BLaER1 treated with 17β-estradiol and CSF1 and Interleukin-3, amounts not matched to agents 10 nM and 100 nM (cell line): ENCODE results near the gene ZNF226.
"Not testable (repeated sequence)": the region's sequence is repeated elsewhere in the genome, so short reads cannot be mapped to it uniquely, and the experiment has no call there.

Experiments used
- H3K27ac ChIP-seq, 11 experiments: shearing (Covaris generic); formaldehyde crosslinking; 2 replicates each; pipeline ENCODE4 v1.8.1; 2022
- H3K27me3 ChIP-seq, 11 experiments: shearing (Covaris generic); formaldehyde crosslinking; 2 replicates each; pipeline ENCODE4 v1.8.1; 2022
- H3K36me3 ChIP-seq, 11 experiments: shearing (Covaris generic); formaldehyde crosslinking; 2 replicates each; pipeline ENCODE4 v1.8.1; 2022
- H3K4me1 ChIP-seq, 10 experiments: shearing (Covaris generic); formaldehyde crosslinking; 2 replicates each; pipeline ENCODE4 v1.8.1; 2022
- H3K4me2 ChIP-seq, 11 experiments: shearing (Covaris generic); formaldehyde crosslinking; 2 replicates each; pipeline ENCODE4 v1.8.1; 2022
- H3K4me3 ChIP-seq, 10 experiments: shearing (Covaris generic); formaldehyde crosslinking; 2 replicates each; pipeline ENCODE4 v1.8.1; 2022
- H3K9ac ChIP-seq, 11 experiments: shearing (Covaris generic); formaldehyde crosslinking; 2 replicates each; pipeline ENCODE4 v1.8.1; 2022
- H3K9me3 ChIP-seq, 11 experiments: shearing (Covaris generic); formaldehyde crosslinking; replicated peaks in 1 of 11; 2 replicates each; pipeline ENCODE4 v1.8.1; 2022
- H4K20me1 ChIP-seq, 11 experiments: shearing (Covaris generic); formaldehyde crosslinking; 2 replicates each; pipeline ENCODE4 v1.8.1; 2022
- Cebpa-rat ChIP-seq, 11 experiments: shearing (Covaris generic); IDR thresholded peaks; 2 replicates each; pipeline ENCODE4 v1.8.1; 2022

Gene ZNF226

DNA sequence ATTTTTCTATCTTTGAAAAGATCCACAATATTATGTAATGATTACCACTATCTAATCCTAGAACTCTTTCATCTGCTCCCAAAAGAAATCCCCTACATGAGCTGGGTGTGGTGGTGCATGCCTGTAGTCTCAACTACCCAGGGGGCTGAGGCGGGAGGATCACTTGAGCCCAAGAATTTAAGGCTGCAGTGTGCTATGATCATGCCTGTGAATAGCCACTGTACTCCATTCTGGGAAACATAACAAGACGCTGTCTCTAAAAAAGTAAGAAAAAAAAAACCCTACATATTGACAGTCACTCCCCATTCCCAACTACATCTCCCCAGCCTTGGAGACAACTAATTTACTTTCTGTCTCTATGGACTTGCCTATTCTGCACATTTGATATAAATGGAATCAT lies 1.1 kb upstream of the ZNF226 start:
- no peak overlapping the region for H3K27ac ChIP-seq

DNA sequence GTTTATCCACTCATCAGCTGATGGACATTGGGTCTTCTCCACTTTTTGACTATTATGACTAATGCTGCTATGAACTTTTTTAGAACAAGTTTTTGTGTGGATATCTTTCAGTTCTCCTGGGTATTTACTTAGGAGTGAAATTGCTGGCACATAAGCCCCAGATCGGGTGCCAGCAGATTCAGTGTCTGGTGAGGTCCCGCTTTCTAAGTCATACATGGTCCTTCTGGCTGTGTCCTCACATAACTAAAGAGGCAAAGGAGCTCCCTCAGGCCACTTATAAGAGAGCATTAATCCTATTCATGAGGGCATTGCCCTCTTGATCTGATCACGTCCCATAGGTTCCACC lies 600 bp upstream of the ZNF226 start:
- Histone ChIP-seq H3K27me3 (no peaks in the 10 kb centered on the region), H3K9ac (peak overlapping the region in 10 of 11 experiments; percentile 86 to 92 (median 89); a peak in 19 of 22 replicates), H3K27ac (peak overlapping the region; percentile 30 to 93 (median 89); a peak in 19 of 22 replicates), H3K4me1 (peaks cover 12 to 34% (median 23%) of the 10 kb centered on the region in 10 experiments), H4K20me1 (no peaks in the 10 kb centered on the region; a peak in 1 of 22 replicates), H3K4me3 (peak overlapping the region; percentile 65 to 84 (median 79)), H3K4me2 (peak overlapping the region; percentile 65 to 97 (median 82)), H3K36me3 (peaks cover 25 to 39% (median 30%) of the 10 kb centered on the region in 11 experiments), H3K9me3 (peaks cover 6 to 28% (median 13%) of the 10 kb centered on the region in 11 experiments; a peak in 18 of 22 replicates)
- no peak for TF ChIP-seq Cebpa-rat (IDR thresholded peaks at IDR 0.05)

More for the DNA sequence above, 1.1 kb upstream of the ZNF226 start:
- TF ChIP-seq Cebpa-rat (IDR thresholded peaks at IDR 0.05) = no peak
- H3K4me2 ChIP-seq = no peak overlapping the region; a peak in 1 of 22 replicates
- peaks cover 20 to 39% (median 27%) of the 10 kb centered on the region in 11 experiments for H3K36me3 ChIP-seq
- H3K9ac ChIP-seq = no peak overlapping the region
- peaks cover 11 to 33% (median 18%) of the 10 kb centered on the region in 11 experiments for H3K9me3 ChIP-seq
- H3K4me3 ChIP-seq = peak overlapping the region in 1 of 10 experiments; percentile 80; a peak in 1 of 20 replicates
- peaks cover 12 to 34% (median 23%) of the 10 kb centered on the region in 10 experiments for H3K4me1 ChIP-seq
- no peaks in the 10 kb centered on the region for H3K27me3 ChIP-seq
- no peaks in the 10 kb centered on the region; a peak in 1 of 22 replicates for H4K20me1 ChIP-seq

DNA sequence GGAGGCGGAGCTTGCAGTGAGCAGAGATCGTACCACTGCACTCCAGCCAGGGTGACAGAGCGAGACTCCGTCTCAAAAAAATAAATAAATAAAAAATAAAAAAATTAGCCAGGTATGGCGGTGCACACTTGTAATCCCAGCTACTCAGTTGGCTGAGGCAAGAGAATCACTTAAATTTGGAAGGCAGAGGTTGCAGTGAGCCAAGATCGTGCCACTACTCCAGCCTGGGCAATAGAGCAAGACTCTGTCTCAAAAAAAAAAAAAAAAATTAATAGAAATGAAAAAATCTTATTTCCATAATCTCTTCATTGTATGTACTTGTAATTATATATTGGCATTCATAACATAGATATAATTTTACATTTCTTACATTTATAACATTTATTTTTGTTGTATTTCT lies 5.8 kb downstream of the ZNF226 start:
- H3K4me1 ChIP-seq = peaks cover 7 to 29% (median 19%) of the 10 kb centered on the region in 10 experiments
- not testable (repeated sequence) for H3K4me2 ChIP-seq, H3K27ac ChIP-seq, H3K9ac ChIP-seq, H3K4me3 ChIP-seq, H3K27me3 ChIP-seq, H4K20me1 ChIP-seq
- H3K9me3 ChIP-seq = peaks cover 11 to 47% (median 31%) of the 10 kb centered on the region in 11 experiments
- peaks cover 88 to 97% (median 93%) of the 10 kb centered on the region in 11 experiments for H3K36me3 ChIP-seq

DNA sequence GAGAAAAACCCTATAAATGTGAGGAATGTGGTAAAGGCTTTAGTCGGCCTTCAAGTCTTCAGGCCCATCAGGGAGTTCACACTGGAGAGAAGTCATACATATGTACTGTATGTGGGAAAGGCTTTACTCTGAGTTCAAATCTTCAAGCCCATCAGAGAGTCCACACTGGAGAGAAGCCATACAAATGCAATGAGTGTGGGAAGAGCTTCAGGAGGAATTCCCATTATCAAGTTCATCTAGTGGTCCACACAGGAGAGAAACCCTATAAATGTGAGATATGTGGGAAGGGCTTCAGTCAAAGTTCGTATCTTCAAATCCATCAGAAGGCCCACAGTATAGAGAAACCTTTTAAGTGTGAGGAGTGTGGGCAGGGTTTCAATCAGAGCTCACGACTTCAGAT lies 11.7 kb downstream of the ZNF226 start:
- Histone ChIP-seq H3K4me2 (no peak overlapping the region), H3K4me3 (0 out of 20 replicates have a peak overlapping the region, but pooled peaks of 1 of the 10 experiments have one; percentile 15), H3K9me3 (peaks cover 37 to 62% (median 53%) of the 10 kb centered on the region in 11 experiments), H3K36me3 (peaks cover 62 to 74% (median 66%) of the 10 kb centered on the region in 11 experiments), H3K9ac (no peak overlapping the region), H3K27me3 (no peaks in the 10 kb centered on the region), H3K4me1 (no peaks in the 10 kb centered on the region), H4K20me1 (no peaks in the 10 kb centered on the region), H3K27ac (no peak overlapping the region)
- TF ChIP-seq Cebpa-rat (IDR thresholded peaks at IDR 0.05) = no peak

DNA sequence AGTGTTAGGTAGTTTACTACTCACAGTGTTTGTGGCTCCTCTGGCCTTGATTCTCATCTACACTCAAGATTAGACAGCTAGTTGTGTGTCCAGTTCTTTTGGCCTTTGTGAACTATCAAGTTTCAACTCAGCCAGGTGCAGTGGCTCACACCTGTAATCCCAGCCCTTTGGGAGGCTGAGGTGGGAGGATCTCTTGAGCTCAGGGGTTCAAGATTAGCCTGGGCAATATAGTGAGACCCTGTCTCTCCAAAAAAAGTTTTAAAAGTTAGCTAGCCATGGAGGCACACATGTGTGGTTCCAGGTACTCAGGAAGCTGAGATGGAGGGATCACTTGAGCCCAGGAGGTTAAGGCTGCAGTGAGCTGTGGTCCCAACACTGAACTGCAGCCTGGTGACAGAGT lies 16.1 kb downstream of the ZNF226 start:
- Histone ChIP-seq H3K27ac (no peak overlapping the region), H3K4me3 (no peak overlapping the region), H3K27me3 (no peaks in the 10 kb centered on the region), H3K9me3 (peaks cover 17 to 34% (median 23%) of the 10 kb centered on the region in 11 experiments), H3K4me2 (no peak overlapping the region), H3K9ac (no peak overlapping the region), H3K4me1 (no peaks in the 10 kb centered on the region), H4K20me1 (no peaks in the 10 kb centered on the region), H3K36me3 (peaks cover 18 to 30% (median 22%) of the 10 kb centered on the region in 11 experiments)
- TF ChIP-seq Cebpa-rat (IDR thresholded peaks at IDR 0.05) = no peak

DNA sequence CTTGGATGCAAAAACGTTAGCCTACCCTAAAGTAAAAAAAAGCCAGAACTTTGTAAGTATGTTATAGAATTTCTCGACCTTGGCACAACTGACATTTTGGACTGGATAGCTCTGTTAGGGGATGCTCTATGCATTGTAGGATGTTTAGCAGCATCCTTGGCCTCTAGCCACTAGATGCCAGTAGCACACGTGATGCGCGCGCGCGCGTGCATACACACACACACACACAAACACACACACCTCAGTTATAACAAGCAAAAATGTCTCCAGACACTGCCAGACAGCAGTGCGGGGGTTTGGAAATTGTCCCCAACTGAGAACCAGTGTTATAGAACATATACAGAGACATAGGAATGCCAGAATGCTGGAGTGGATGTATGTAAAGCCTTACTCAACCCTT lies 17.2 kb downstream of the ZNF226 start:
- peaks cover 7 to 18% (median 10%) of the 10 kb centered on the region in 11 experiments for H3K36me3 ChIP-seq
- TF ChIP-seq Cebpa-rat (IDR thresholded peaks at IDR 0.05) = no peak

DNA sequence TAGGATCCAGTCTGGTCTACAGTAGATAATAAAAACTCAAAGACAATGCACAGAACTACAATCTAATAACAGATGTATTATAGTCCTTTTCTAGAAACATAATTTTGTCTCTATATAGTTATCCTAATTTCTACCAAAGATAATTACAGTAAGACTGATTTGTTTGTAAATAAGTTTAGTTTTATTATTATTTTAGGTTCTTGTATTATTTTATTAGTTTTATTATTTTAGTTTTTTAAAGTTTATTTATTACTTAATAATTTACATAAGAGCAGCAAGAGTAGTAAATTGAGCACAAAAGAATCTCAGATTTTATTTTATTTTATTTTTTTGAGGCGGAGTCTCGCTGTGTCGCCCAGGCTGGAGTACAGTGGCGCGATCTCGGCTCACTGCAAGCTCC lies 25.1 kb downstream of the ZNF226 start:
- H3K9me3 ChIP-seq = peaks cover 0 to 21% (median 11%) of the 10 kb centered on the region in 11 experiments; a peak in 12 of 22 replicates
- TF ChIP-seq Cebpa-rat (IDR thresholded peaks at IDR 0.05) = no peak
- no peak overlapping the region for H3K4me3 ChIP-seq
- H3K27ac ChIP-seq = no peak overlapping the region
- H3K36me3 ChIP-seq = peaks cover 0 to 12% (median 7%) of the 10 kb centered on the region in 11 experiments; a peak in 8 of 22 replicates
- H3K27me3 ChIP-seq = no peaks in the 10 kb centered on the region
- no peaks in the 10 kb centered on the region for H4K20me1 ChIP-seq
- H3K4me1 ChIP-seq = no peaks in the 10 kb centered on the region
- no peak overlapping the region for H3K4me2 ChIP-seq
- no peak overlapping the region for H3K9ac ChIP-seq

More for the DNA sequence above, 17.2 kb downstream of the ZNF226 start:
- H3K27me3 ChIP-seq = no peaks in the 10 kb centered on the region
- no peak overlapping the region for H3K4me2 ChIP-seq
- peaks cover 5 to 22% (median 11%) of the 10 kb centered on the region in 11 experiments; a peak in 21 of 22 replicates for H3K9me3 ChIP-seq
- no peak overlapping the region for H3K27ac ChIP-seq
- H4K20me1 ChIP-seq = no peaks in the 10 kb centered on the region
- no peak overlapping the region for H3K9ac ChIP-seq
- no peaks in the 10 kb centered on the region for H3K4me1 ChIP-seq
- no peak overlapping the region for H3K4me3 ChIP-seq

DNA sequence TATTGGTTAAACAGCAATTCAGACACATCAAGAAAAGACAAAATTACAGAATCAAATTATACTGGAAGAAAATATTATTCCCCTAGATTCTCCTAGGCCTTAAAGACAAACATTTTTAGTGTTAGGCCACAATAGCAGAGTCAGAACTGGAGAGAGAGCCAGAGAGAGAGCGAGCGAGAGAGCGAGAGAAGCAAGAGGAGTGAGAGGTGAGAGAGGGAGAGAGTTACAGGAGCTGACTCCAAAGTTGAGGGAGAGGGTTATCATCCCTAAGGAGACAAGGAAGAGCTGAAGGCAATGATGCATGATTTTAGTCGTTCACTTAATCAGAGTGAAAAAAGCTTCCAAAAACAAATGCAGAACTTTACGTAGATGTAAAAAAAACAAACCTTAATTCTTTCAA lies 27.2 kb downstream of the ZNF226 start:
- Histone ChIP-seq H4K20me1 (no peaks in the 10 kb centered on the region), H3K9me3 (peaks cover 0 to 21% (median 11%) of the 10 kb centered on the region in 11 experiments; a peak in 12 of 22 replicates)
- TF ChIP-seq Cebpa-rat (IDR thresholded peaks at IDR 0.05) = no peak

DNA sequence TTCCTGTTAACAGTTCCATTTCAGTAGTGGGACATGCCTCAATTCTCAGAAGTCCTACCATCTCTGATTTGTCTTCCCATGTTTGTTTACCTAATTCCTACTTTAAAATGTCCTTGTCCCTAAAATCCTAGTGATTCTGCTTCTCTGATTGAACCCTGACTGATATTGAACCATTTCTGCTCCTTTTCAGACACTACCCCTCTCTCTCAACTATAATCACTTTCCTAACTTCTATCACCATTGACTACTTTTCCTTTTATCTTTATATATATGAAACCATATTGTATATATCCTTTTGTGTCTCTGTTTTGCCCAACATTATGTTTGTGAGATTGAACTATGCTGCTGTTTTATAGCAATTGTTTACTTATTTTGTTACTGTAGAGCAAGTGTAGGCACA lies 31.9 kb downstream of the ZNF226 start:
- Histone ChIP-seq H3K9ac (no peak overlapping the region), H3K27me3 (no peaks in the 10 kb centered on the region), H3K4me3 (no peak overlapping the region), H3K27ac (no peak overlapping the region), H3K9me3 (0 out of 22 replicates have a peak, but pooled peaks cover 0 to 5% (median 0%) of the 10 kb centered on the region in 11 experiments), H3K36me3 (peaks cover 0 to 24% (median 15%) of the 10 kb centered on the region in 11 experiments; a peak in 14 of 22 replicates), H4K20me1 (no peaks in the 10 kb centered on the region), H3K4me1 (no peaks in the 10 kb centered on the region), H3K4me2 (no peak overlapping the region)
- no peak for TF ChIP-seq Cebpa-rat (IDR thresholded peaks at IDR 0.05)

More for the DNA sequence above, 27.2 kb downstream of the ZNF226 start:
- no peak overlapping the region for H3K4me3 ChIP-seq
- H3K27me3 ChIP-seq = no peaks in the 10 kb centered on the region
- H3K27ac ChIP-seq = no peak overlapping the region
- no peak overlapping the region for H3K4me2 ChIP-seq
- H3K4me1 ChIP-seq = no peaks in the 10 kb centered on the region
- H3K36me3 ChIP-seq = peaks cover 8 to 25% (median 17%) of the 10 kb centered on the region in 11 experiments; a peak in 15 of 22 replicates
- no peak overlapping the region for H3K9ac ChIP-seq

DNA sequence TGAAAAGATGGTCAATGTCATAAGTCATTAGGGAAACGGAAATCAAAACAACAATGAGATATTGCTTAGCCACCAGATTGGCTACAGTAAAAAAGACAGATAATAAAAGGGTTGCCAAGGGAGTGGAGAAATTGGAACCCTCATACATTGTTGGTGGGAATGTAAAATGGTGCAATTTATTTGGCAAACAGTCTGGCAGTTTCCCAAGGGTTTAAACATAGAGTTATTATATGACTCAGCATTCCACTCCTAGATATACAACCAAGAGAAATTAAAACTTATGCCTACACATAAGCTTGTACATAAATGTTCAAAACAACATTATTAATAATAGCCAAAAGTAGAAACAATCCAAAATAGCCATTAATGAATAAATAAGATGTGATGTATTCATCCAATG lies 37.6 kb downstream of the ZNF226 start:
- Histone ChIP-seq H3K36me3 (peaks cover 0 to 9% (median 0%) of the 10 kb centered on the region in 11 experiments; a peak in 6 of 22 replicates), H3K4me3 (no peak overlapping the region), H3K9me3 (peaks cover 16 to 28% (median 20%) of the 10 kb centered on the region in 11 experiments; a peak in 21 of 22 replicates), H3K4me2 (no peak overlapping the region), H3K4me1 (no peaks in the 10 kb centered on the region), H3K27ac (no peak overlapping the region), H4K20me1 (no peaks in the 10 kb centered on the region), H3K9ac (no peak overlapping the region), H3K27me3 (no peaks in the 10 kb centered on the region)
- no peak for TF ChIP-seq Cebpa-rat (IDR thresholded peaks at IDR 0.05)
